ENCODE results near the gene DUS2. TPM values are rescaled to one million over a fixed set of nuclear protein-coding genes. Genes with fewer than 3 reads are reported as not detected.
"Not testable (repeated sequence)": the region's sequence is repeated elsewhere in the genome, so short reads cannot be mapped to it uniquely, and the experiment has no call there.

DUS2 gene
- total RNA-seq, 1 experiment from 2014 or later: 27.9 TPM

DNA sequence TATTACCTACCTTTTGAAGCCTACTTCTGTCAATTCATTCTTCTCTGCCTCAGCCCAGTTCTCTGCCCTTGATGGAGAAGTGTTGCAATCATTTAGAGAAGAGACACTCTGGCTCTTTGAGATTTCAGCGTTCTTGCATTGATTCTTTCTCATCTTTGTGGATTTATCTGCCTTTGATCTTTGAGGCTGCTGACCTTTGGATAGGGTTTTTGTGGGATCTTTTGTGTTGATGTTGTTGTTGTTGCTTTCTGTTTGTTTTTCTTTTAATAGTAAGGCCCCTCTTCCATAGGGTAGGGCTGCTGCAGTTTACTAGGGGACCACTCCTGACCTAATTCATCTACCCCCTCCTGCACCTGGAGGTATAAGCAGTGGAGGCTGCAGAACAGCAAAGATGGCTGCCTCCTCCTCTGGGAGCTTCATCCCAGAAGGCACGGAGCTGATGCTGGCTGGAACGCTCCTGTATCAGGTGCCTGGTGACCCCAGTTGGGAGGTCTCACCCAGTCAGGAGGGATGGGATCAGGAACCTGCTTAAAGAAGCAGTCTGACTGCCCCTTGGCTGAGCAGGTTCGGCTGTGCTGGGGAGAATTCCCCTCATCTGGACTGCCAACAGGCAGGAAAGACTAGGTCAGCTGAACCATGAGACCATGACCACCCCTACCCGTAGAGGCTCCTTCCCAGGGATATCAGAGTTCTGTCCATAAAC lies 90.1 kb downstream of the DUS2 start:
- Mint-ChIP-seq H3K27me3 (ENCODE audit: low read depth) (no peaks in the 10 kb centered on the region; the same call in 1 of the 2 replicates), H3K36me3 (peaks cover 34% of the 10 kb centered on the region), H3K27ac (no peak overlapping the region), H3K9me3 (peaks cover 35% of the 10 kb centered on the region), H3K4me1 (no peaks in the 10 kb centered on the region), H3K4me3 (no peak overlapping the region)
- no peak for DNase-seq (ENCODE audit: low spot score)
- POLR2A ChIA-PET: no interaction called here
- no peak for TF ChIP-seq ZNF396 (CRISPR knock-in tag; IDR thresholded peaks at IDR 0.05; ENCODE audit: borderline replicate concordance)
- TF ChIP-seq GABPB1 (CRISPR knock-in tag; IDR thresholded peaks at IDR 0.05): peak; percentile 90
- no peak for ATAC-seq
- CTCF ChIA-PET: interaction anchor here (1.0 to 1.9 kb wide), 2 partner anchors 19 to 29 kb away, joined by 4 to 6 read pairs; no protein-coding TSS in a partner anchor

GRCh38 chr16:68113765-68114240 lies 90.7 kb downstream of the DUS2 start:
- DNase-seq (ENCODE audit: low spot score): no peak
- ChIA-PET CTCF (interaction anchor here (1.0 to 1.9 kb wide), 3 partner anchors 20 to 29 kb away, joined by 4 to 9 read pairs (median 6); no protein-coding TSS in a partner anchor), POLR2A (no interaction called here)

DNA sequence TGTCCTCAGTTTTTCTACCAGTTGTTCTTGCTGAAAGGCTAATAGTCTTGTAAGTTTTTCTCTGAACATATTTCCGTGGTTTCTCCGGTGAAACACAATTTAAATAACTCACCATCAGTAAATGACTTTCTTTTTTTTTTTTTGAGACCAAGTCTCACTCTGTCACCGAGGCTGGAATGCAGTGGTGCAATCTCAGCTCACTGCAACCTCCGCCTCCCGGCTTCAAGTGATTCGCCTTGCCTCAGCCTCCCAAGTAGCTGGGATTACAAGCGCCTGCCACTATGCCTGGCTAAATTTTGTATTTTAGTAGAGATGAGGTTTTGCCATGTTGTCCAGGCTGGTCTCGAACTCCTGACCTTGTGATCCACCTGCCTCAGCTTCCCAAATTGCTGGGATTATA lies 91.9 kb downstream of the DUS2 start:
- not testable (repeated sequence) for H3K4me1 Mint-ChIP-seq; ATAC-seq; H3K27me3 Mint-ChIP-seq (ENCODE audit: low read depth); H3K27ac Mint-ChIP-seq; H3K4me3 Mint-ChIP-seq; DNase-seq (ENCODE audit: low spot score)
- Mint-ChIP-seq H3K36me3 (peaks cover 17% of the 10 kb centered on the region), H3K9me3 (peaks cover 17% of the 10 kb centered on the region)
- CTCF ChIA-PET: interaction anchor here (1.9 kb wide), 1 partner anchor 21 kb away, joined by 9 read pairs; no protein-coding TSS in a partner anchor
- POLR2A ChIA-PET: interaction anchor here (0.7 kb wide), 1 partner anchor 1849 kb away, joined by 3 read pairs; no protein-coding TSS in a partner anchor

More at GRCh38 chr16:68113765-68114240, 90.7 kb downstream of the DUS2 start:
- TF ChIP-seq HMGXB4 (CRISPR knock-in tag; IDR thresholded peaks at IDR 0.05) (no peak), IRF2 (CRISPR knock-in tag; IDR thresholded peaks at IDR 0.05; ENCODE audit: borderline replicate concordance, low read depth) (0 out of 2 replicates have a peak, but pooled peaks have one; percentile 26)
- no peak overlapping the region for H3K27ac Mint-ChIP-seq
- no peaks in the 10 kb centered on the region; the same call in 1 of the 2 replicates for H3K27me3 Mint-ChIP-seq (ENCODE audit: low read depth)
- H3K9me3 Mint-ChIP-seq: peaks cover 29% of the 10 kb centered on the region
- no peak for ATAC-seq
- no peaks in the 10 kb centered on the region for H3K4me1 Mint-ChIP-seq
- H3K4me3 Mint-ChIP-seq: no peak overlapping the region
- H3K36me3 Mint-ChIP-seq: peaks cover 28% of the 10 kb centered on the region

- CTCF ChIA-PET: interaction anchor here (1.9 kb wide), 1 partner anchor 22 kb away, joined by 9 read pairs; no protein-coding TSS in a partner anchor
- no peak for DNase-seq (ENCODE audit: low spot score)
- no peaks in the 10 kb centered on the region; the same call in 1 of the 2 replicates for H3K27me3 Mint-ChIP-seq (ENCODE audit: low read depth)
- POLR2A ChIA-PET: no interaction called here
- H3K9me3 Mint-ChIP-seq: peaks cover 12% of the 10 kb centered on the region
- no peak for ATAC-seq
- H3K27ac Mint-ChIP-seq: no peak overlapping the region
- H3K4me3 Mint-ChIP-seq: no peak overlapping the region
- no peaks in the 10 kb centered on the region for H3K4me1 Mint-ChIP-seq
- peaks cover 12% of the 10 kb centered on the region for H3K36me3 Mint-ChIP-seq
- TF ChIP-seq ZNF416 (CRISPR knock-in tag; IDR thresholded peaks at IDR 0.05) (no peak), OVOL2 (CRISPR knock-in tag; IDR thresholded peaks at IDR 0.05; ENCODE audit: borderline replicate concordance) (no peak), RORB (CRISPR knock-in tag; IDR thresholded peaks at IDR 0.05) (no peak), ATF3 (CRISPR knock-in tag; conservative IDR thresholded peaks at IDR 0.05) (no peak), NR1H2 (CRISPR knock-in tag; IDR thresholded peaks at IDR 0.05) (no peak), ESRRA (CRISPR knock-in tag; IDR thresholded peaks at IDR 0.05; ENCODE audit: borderline replicate concordance) (no peak), SMAD4 (CRISPR knock-in tag; IDR thresholded peaks at IDR 0.05) (no peak), ATF6 (CRISPR knock-in tag; IDR thresholded peaks at IDR 0.05) (no peak)
- TF ChIP-seq, protein P1, sequence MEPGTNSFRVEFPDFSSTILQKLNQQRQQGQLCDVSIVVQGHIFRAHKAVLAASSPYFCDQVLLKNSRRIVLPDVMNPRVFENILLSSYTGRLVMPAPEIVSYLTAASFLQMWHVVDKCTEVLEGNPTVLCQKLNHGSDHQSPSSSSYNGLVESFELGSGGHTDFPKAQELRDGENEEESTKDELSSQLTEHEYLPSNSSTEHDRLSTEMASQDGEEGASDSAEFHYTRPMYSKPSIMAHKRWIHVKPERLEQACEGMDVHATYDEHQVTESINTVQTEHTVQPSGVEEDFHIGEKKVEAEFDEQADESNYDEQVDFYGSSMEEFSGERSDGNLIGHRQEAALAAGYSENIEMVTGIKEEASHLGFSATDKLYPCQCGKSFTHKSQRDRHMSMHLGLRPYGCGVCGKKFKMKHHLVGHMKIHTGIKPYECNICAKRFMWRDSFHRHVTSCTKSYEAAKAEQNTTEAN (CRISPR knock-in tag; IDR thresholded peaks at IDR 0.05): no peak
- TF ChIP-seq, protein P2, sequence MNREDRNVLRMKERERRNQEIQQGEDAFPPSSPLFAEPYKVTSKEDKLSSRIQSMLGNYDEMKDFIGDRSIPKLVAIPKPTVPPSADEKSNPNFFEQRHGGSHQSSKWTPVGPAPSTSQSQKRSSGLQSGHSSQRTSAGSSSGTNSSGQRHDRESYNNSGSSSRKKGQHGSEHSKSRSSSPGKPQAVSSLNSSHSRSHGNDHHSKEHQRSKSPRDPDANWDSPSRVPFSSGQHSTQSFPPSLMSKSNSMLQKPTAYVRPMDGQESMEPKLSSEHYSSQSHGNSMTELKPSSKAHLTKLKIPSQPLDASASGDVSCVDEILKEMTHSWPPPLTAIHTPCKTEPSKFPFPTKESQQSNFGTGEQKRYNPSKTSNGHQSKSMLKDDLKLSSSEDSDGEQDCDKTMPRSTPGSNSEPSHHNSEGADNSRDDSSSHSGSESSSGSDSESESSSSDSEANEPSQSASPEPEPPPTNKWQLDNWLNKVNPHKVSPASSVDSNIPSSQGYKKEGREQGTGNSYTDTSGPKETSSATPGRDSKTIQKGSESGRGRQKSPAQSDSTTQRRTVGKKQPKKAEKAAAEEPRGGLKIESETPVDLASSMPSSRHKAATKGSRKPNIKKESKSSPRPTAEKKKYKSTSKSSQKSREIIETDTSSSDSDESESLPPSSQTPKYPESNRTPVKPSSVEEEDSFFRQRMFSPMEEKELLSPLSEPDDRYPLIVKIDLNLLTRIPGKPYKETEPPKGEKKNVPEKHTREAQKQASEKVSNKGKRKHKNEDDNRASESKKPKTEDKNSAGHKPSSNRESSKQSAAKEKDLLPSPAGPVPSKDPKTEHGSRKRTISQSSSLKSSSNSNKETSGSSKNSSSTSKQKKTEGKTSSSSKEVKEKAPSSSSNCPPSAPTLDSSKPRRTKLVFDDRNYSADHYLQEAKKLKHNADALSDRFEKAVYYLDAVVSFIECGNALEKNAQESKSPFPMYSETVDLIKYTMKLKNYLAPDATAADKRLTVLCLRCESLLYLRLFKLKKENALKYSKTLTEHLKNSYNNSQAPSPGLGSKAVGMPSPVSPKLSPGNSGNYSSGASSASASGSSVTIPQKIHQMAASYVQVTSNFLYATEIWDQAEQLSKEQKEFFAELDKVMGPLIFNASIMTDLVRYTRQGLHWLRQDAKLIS (CRISPR knock-in tag; IDR thresholded peaks at IDR 0.05; ENCODE audit: borderline replicate concordance): no peak
Observed at GRCh38 chr16:68115851-68116250, 92.8 kb downstream of the DUS2 start.
